IMR-90 (cell line): ENCODE data around the gene MAP2K5. TPM values are rescaled to one million over a fixed set of nuclear protein-coding genes. Genes with fewer than 3 reads are reported as not detected.
A peak's percentile ranks its signal among the peaks of the same experiment; 100 is the strongest.

Experiments used
- ATAC-seq: fragments of 200-7000 bp; cut with Tn5 transposase; 2 replicates; pipeline ENCODE4 v1.9.1; 2020; ENCODE audit warnings: low read depth, mild to moderate bottlenecking, moderate library complexity
- BruUV-seq: library from RNA; stranded (reverse); fragments of 400-500 nt; replicated peaks from 2 replicates; lab custom pipeline; 2021; lab: Mats Ljungman, UMichigan
- CTCF ChIA-PET: fragments of 300-600 bp; formaldehyde crosslinking; extraction: SDS; loops from one replicate; lab custom pipeline; 2021; ENCODE audit warnings: antibody characterized with exemption; lab: Yijun Ruan, JAX
- POLR2A ChIA-PET: fragments of 300-600 bp; sonication (Branson Sonifier 250); formaldehyde crosslinking; loops from one replicate; lab custom pipeline; 2022; ENCODE audit warnings: antibody characterized with exemption; ENCODE audit not compliant: unreplicated experiment; lab: Charles Lee
- DNase-seq: peaks from one replicate; pipeline ENCODE4 v3.0.0; 2013
- H2AFZ ChIP-seq: replicated peaks from 2 replicates; pipeline ENCODE3; 2013; ENCODE audit warnings: low read length, mild to moderate bottlenecking; ENCODE audit not compliant: poor library complexity
- H2AK5ac ChIP-seq: 2 replicates; pipeline ENCODE4 v1.6.1; 2013; ENCODE audit warnings: low read depth, low read length, inconsistent platforms
- H2AK9ac ChIP-seq: replicated peaks from 2 replicates; pipeline ENCODE3; 2013; ENCODE audit warnings: mild to moderate bottlenecking, low read depth, low read length, moderate library complexity; ENCODE audit not compliant: poor library complexity
- H2BK120ac ChIP-seq: 2 replicates; pipeline ENCODE4 v1.6.1; 2013; ENCODE audit warnings: low read depth, low read length, inconsistent platforms
- H2BK15ac ChIP-seq: 3 replicates; pipeline ENCODE4 v1.6.1; 2013; ENCODE audit warnings: low read depth, low read length, inconsistent platforms
- H2BK20ac ChIP-seq: 2 replicates; pipeline ENCODE4 v1.6.1; 2013; ENCODE audit warnings: low read depth, mild to moderate bottlenecking, inconsistent platforms, low read length, moderate library complexity
- H2BK5ac ChIP-seq: 2 replicates; pipeline ENCODE4 v1.6.1; 2013; ENCODE audit warnings: mild to moderate bottlenecking, low read depth, low read length, inconsistent platforms; ENCODE audit not compliant: poor library complexity, severe bottlenecking
- H3K14ac ChIP-seq: replicated peaks from 2 replicates; pipeline ENCODE4 v1.6.1; 2013; ENCODE audit warnings: low read depth, low read length, inconsistent platforms
- H3K18ac ChIP-seq: 2 replicates; pipeline ENCODE4 v1.6.1; 2013; ENCODE audit warnings: low read depth, low read length, control low read depth
- H3K23ac ChIP-seq: 2 replicates; pipeline ENCODE4 v1.6.1; 2013; ENCODE audit warnings: low read depth, low read length, inconsistent platforms
- H3K27ac ChIP-seq: 2 replicates; pipeline ENCODE4 v1.5.1; 2013; ENCODE audit warnings: mild to moderate bottlenecking, control low read depth, low read length; ENCODE audit not compliant: insufficient read depth
- H3K27me3 ChIP-seq: 2 replicates; pipeline ENCODE4 v1.6.1; 2013; ENCODE audit warnings: low read length; ENCODE audit not compliant: control insufficient read depth, insufficient read depth
- H3K36me3 ChIP-seq: 2 replicates; pipeline ENCODE4 v1.6.1; 2013; ENCODE audit warnings: low read length, mixed read lengths; ENCODE audit not compliant: control insufficient read depth, insufficient read depth
- H3K4ac ChIP-seq: 2 replicates; pipeline ENCODE4 v1.6.1; 2013; ENCODE audit warnings: low read depth, low read length, inconsistent platforms
- H3K4me1 ChIP-seq: 2 replicates; pipeline ENCODE4 v1.6.1; 2013; ENCODE audit warnings: low read length, mixed read lengths; ENCODE audit not compliant: control insufficient read depth, insufficient read depth
- H3K4me2 ChIP-seq: 2 replicates; pipeline ENCODE4 v1.6.1; 2013; ENCODE audit warnings: low read depth, mild to moderate bottlenecking, control low read depth, low read length, moderate library complexity
- H3K4me3 ChIP-seq: 2 replicates; pipeline ENCODE4 v1.5.1; 2013; ENCODE audit warnings: low read depth, mild to moderate bottlenecking, control low read depth, low read length, moderate library complexity; ENCODE audit not compliant: insufficient read depth
- H3K56ac ChIP-seq: 2 replicates; pipeline ENCODE4 v1.6.1; 2013; ENCODE audit warnings: low read length, inconsistent platforms; ENCODE audit not compliant: insufficient read depth; ENCODE audit errors: extremely low read depth
- H3K79me1 ChIP-seq, 2 experiments: 2 replicates each; pipeline ENCODE4 v1.6.1; 2013; ENCODE audit warnings: low read length in 2 of 2, inconsistent platforms in 1 of 2, low read depth in 1 of 2
- H3K9ac ChIP-seq: 2 replicates; pipeline ENCODE4 v1.6.1; 2013; ENCODE audit warnings: low read depth, low read length, control low read depth
- H3K9me1 ChIP-seq: 2 replicates; pipeline ENCODE4 v1.6.1; 2013; ENCODE audit warnings: low read length, inconsistent platforms; ENCODE audit not compliant: insufficient read depth
- H3K9me3 ChIP-seq: 2 replicates; pipeline ENCODE4 v1.6.1; 2013; ENCODE audit warnings: low read length; ENCODE audit not compliant: control insufficient read depth, insufficient read depth
- H4K20me1 ChIP-seq: 2 replicates; pipeline ENCODE4 v1.6.1; 2013; ENCODE audit warnings: low read length, inconsistent platforms; ENCODE audit not compliant: insufficient read depth
- H4K5ac ChIP-seq: 2 replicates; pipeline ENCODE4 v1.6.1; 2013; ENCODE audit warnings: mild to moderate bottlenecking, low read depth, low read length, control low read depth
- H4K8ac ChIP-seq, 2 experiments: 2 replicates each; pipeline ENCODE4 v1.6.1; 2013; ENCODE audit warnings: low read depth in 2 of 2, low read length in 2 of 2, control low read depth in 1 of 2, inconsistent platforms in 1 of 2
- H4K91ac ChIP-seq: 2 replicates; pipeline ENCODE4 v1.6.1; 2013; ENCODE audit warnings: low read depth, low read length, inconsistent platforms; ENCODE audit not compliant: insufficient read depth
- BHLHE40 ChIP-seq: fragments of 150-350 bp; IDR thresholded peaks from 2 replicates; pipeline ENCODE4 v1.6.1; 2016; ENCODE audit warnings: mild to moderate bottlenecking, low read depth, low read length
- CEBPB ChIP-seq: IDR thresholded peaks from 2 replicates; pipeline ENCODE4 v1.6.1; 2012; ENCODE audit warnings: low read depth, low read length, improper control_type of control experiment
- FOS ChIP-seq: fragments of 150-350 bp; IDR thresholded peaks from 2 replicates; pipeline ENCODE4 v1.6.1; 2016; ENCODE audit warnings: low read depth, low read length
- MAFK ChIP-seq: IDR thresholded peaks from 2 replicates; pipeline ENCODE4 v1.6.1; 2012; ENCODE audit warnings: low read depth, low read length, improper control_type of control experiment
- MAZ ChIP-seq: IDR thresholded peaks from 2 replicates; pipeline ENCODE4 v1.6.1; 2012; ENCODE audit warnings: low read depth, mild to moderate bottlenecking, low read length, improper control_type of control experiment, moderate library complexity, borderline replicate concordance
- MXI1 ChIP-seq: IDR thresholded peaks from 2 replicates; pipeline ENCODE4 v1.6.1; 2012; ENCODE audit warnings: low read depth, mild to moderate bottlenecking, low read length, moderate library complexity, borderline replicate concordance
- NFE2L2 ChIP-seq: fragments of 150-350 bp; IDR thresholded peaks from 2 replicates; pipeline ENCODE4 v1.6.1; 2016; ENCODE audit warnings: low read depth, mild to moderate bottlenecking, low read length
- POLR2A ChIP-seq: IDR thresholded peaks from 2 replicates; pipeline ENCODE4 v1.6.1; 2012; ENCODE audit warnings: mild to moderate bottlenecking, low read depth, low read length
- RAD21 ChIP-seq: IDR thresholded peaks from 2 replicates; pipeline ENCODE4 v1.6.1; 2012; ENCODE audit warnings: low read length, improper control_type of control experiment
- RCOR1 ChIP-seq: IDR thresholded peaks from 2 replicates; pipeline ENCODE4 v1.6.1; 2012; ENCODE audit warnings: mild to moderate bottlenecking, low read length, improper control_type of control experiment; ENCODE audit not compliant: insufficient replicate concordance
- RFX5 ChIP-seq: IDR thresholded peaks from 2 replicates; pipeline ENCODE4 v1.8.0; 2012; ENCODE audit warnings: low read depth, mild to moderate bottlenecking, low read length, moderate library complexity
- WGBS, 2 experiments: methylation state at CpG; one replicate each; pipeline versions ENCODE4 v1.1.5 to v1.1.7; 2013; ENCODE audit warnings: missing lambda C conversion rate in 2 of 2; ENCODE audit not compliant: insufficient read length in 1 of 2; ENCODE audit errors: extremely low coverage in 2 of 2; 5-methylcytosine and 5-hydroxymethylcytosine counted together
- dilution Hi-C: fragments of 300-500 bp; cut with HindIII; formaldehyde crosslinking; loops from one replicate; pipeline ENCODE4 v1.14.3; 2018; ENCODE audit warnings: low sequenced_read_pairs; ENCODE audit not compliant: unreplicated experiment
- in situ Hi-C: fragments of 300-500 bp; cut with MboI; formaldehyde crosslinking; loops from 3 replicates; pipeline ENCODE4 v1.14.3; 2019; ENCODE audit warnings: low sequenced_read_pairs, inconsistent platforms, mixed read lengths
- intact Hi-C: fragments of 100-400 bp; cut with micrococcal nuclease; formaldehyde crosslinking; loops from 2 replicates; pipeline ENCODE4 v1.10.0; 2022
- polyA plus RNA-seq, 3 experiments: library from polyadenylated mRNA; depleted of rRNA; stranded (reverse); fragments of >200 nt; gene quantifications; 2 replicates each; pipeline ENCODE4 v1.2.3, GENCODE V29; 2012; ENCODE audit warnings: low replicate concordance in 1 of 3
- total RNA-seq: library from RNA; depleted of rRNA; stranded (reverse); fragments of >200 nt; gene quantifications from 2 replicates; pipeline ENCODE4 v1.2.3, GENCODE V29; 2012
- TF ChIP-seq, protein P1 (sequence below): fragments of 150-350 bp; IDR thresholded peaks from 2 replicates; pipeline ENCODE4 v1.6.1; 2016; ENCODE audit warnings: low read depth, mild to moderate bottlenecking, low read length, moderate library complexity, borderline replicate concordance
- TF ChIP-seq, protein P2 (sequence below): fragments of 150-350 bp; IDR thresholded peaks from 2 replicates; pipeline ENCODE4 v1.6.1; 2017; ENCODE audit warnings: mild to moderate bottlenecking, antibody characterized with exemption, low read length, low read depth
- TF ChIP-seq, protein P3 (sequence below): conservative IDR thresholded peaks from 2 replicates; pipeline ENCODE4 v1.5.1; 2012; ENCODE audit warnings: mild to moderate bottlenecking, low read depth, low read length, improper control_type of control experiment

The MAP2K5 gene
- total and polyA plus RNA-seq, 2 of the 4 experiments (the other 2 are of a cell fraction): 1.6 to 6.1 TPM

DNA sequence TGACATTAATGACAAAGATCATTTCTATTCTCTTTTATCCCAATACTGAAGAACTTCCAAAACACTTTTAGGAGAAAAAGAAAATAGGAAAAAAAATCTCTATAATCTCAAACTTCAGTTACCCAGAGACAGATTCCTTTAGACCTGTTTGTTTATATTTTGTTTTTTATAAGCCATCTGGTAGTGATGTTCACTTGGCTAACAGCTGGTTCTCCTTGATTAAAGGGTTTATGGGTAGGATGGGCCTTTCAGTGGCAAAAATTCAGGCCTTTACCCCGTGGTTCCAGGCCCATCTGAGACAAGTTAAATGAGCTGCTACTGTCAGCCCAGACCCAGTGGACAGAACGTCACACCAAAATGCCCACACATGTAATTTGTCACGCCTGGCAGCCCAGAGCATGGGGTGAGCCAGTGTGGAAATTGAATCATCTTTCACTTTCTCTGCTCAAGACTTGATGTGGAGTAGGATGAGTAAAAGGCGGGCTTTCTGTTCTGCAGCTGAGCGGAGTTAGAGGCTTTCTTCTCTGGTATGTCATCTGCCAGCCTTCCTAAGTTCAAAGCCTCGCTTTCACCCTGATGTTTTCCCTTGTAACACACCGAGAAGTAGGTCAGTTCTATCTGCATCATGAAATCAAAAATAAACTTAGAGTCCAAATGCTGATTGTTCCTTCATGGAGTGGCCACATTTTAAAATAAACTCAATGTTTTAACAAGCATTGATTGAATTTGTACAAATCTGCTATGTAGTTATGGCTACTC lies 220.3 kb downstream of the MAP2K5 start:
- no peak overlapping the region for H2AFZ ChIP-seq
- WGBS, 2 experiments: 90% methylated on average over 2 of the region's 7 CpGs; no CpG with 5 or more reads in 1 of the 2 experiments
- POLR2A ChIA-PET: interaction anchor here (0.6 kb wide), 1 partner anchor 519 kb away, joined by 4 read pairs; no protein-coding TSS in a partner anchor
- H3K9ac ChIP-seq: no peak overlapping the region
- ATAC-seq (peak; percentile 51), DNase-seq (peak; percentile 34)
- H3K4me2 ChIP-seq: no peak overlapping the region; the same call in 1 of the 2 replicates
- no peak overlapping the region for H2BK5ac ChIP-seq
- H3K4me3 ChIP-seq: no peak overlapping the region
- in situ Hi-C loops (no loop called here), dilution Hi-C loops (no loop called here), intact Hi-C loops (no loop called here)
- H2BK120ac ChIP-seq: no peak overlapping the region
- H3K79me1 ChIP-seq: no peaks in the 10 kb centered on the region
- no peak overlapping the region for H4K5ac ChIP-seq
- no TSS peak for BruUV-seq
- no peak overlapping the region for H4K91ac ChIP-seq
- no peak overlapping the region for H3K23ac ChIP-seq
- H3K9me3 ChIP-seq: no peaks in the 10 kb centered on the region
- H3K56ac ChIP-seq: no peak overlapping the region
- no peaks in the 10 kb centered on the region for H3K27me3 ChIP-seq
- CTCF ChIA-PET: interaction anchor here (1.8 kb wide), 1 partner anchor 19 kb away, joined by 4 read pairs; no protein-coding TSS in a partner anchor
- 0 out of 2 replicates have a peak, but pooled peaks cover 2% of the 10 kb centered on the region for H3K36me3 ChIP-seq
- no peaks in the 10 kb centered on the region; the same call in none of the 2 replicates for H4K20me1 ChIP-seq
- H2AK5ac ChIP-seq: no peak overlapping the region
- no peak overlapping the region for H4K8ac ChIP-seq
- no peak overlapping the region for H3K4ac ChIP-seq
- H3K27ac ChIP-seq: no peak overlapping the region
- H2BK15ac ChIP-seq: no peak overlapping the region
- no peak overlapping the region for H3K18ac ChIP-seq
- peaks cover 5% of the 10 kb centered on the region; the same call in 1 of the 2 replicates for H3K9me1 ChIP-seq
- H3K4me1 ChIP-seq: no peaks in the 10 kb centered on the region; the same call in 1 of the 2 replicates
- no peak overlapping the region for H2BK20ac ChIP-seq
- no peak overlapping the region for H3K14ac ChIP-seq
- peak overlapping the region; percentile 48 for H2AK9ac ChIP-seq
- no peak for TF ChIP-seq RFX5
- TF ChIP-seq POLR2A: no peak
- TF ChIP-seq, protein P1, sequence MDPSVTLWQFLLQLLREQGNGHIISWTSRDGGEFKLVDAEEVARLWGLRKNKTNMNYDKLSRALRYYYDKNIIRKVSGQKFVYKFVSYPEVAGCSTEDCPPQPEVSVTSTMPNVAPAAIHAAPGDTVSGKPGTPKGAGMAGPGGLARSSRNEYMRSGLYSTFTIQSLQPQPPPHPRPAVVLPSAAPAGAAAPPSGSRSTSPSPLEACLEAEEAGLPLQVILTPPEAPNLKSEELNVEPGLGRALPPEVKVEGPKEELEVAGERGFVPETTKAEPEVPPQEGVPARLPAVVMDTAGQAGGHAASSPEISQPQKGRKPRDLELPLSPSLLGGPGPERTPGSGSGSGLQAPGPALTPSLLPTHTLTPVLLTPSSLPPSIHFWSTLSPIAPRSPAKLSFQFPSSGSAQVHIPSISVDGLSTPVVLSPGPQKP: no peak
- no peak for TF ChIP-seq BHLHE40
- no peak for TF ChIP-seq RAD21
- no peak for TF ChIP-seq CEBPB
- TF ChIP-seq RCOR1: no peak
- TF ChIP-seq MXI1: no peak
- TF ChIP-seq, protein P2, sequence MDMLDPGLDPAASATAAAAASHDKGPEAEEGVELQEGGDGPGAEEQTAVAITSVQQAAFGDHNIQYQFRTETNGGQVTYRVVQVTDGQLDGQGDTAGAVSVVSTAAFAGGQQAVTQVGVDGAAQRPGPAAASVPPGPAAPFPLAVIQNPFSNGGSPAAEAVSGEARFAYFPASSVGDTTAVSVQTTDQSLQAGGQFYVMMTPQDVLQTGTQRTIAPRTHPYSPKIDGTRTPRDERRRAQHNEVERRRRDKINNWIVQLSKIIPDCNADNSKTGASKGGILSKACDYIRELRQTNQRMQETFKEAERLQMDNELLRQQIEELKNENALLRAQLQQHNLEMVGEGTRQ: no peak
- no peak for TF ChIP-seq NFE2L2
- TF ChIP-seq MAFK: no peak
- TF ChIP-seq MAZ: no peak
- TF ChIP-seq, protein P3, sequence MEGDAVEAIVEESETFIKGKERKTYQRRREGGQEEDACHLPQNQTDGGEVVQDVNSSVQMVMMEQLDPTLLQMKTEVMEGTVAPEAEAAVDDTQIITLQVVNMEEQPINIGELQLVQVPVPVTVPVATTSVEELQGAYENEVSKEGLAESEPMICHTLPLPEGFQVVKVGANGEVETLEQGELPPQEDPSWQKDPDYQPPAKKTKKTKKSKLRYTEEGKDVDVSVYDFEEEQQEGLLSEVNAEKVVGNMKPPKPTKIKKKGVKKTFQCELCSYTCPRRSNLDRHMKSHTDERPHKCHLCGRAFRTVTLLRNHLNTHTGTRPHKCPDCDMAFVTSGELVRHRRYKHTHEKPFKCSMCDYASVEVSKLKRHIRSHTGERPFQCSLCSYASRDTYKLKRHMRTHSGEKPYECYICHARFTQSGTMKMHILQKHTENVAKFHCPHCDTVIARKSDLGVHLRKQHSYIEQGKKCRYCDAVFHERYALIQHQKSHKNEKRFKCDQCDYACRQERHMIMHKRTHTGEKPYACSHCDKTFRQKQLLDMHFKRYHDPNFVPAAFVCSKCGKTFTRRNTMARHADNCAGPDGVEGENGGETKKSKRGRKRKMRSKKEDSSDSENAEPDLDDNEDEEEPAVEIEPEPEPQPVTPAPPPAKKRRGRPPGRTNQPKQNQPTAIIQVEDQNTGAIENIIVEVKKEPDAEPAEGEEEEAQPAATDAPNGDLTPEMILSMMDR: no peak
- no peak for TF ChIP-seq FOS
